HUES64 (cell line): ENCODE data around the gene JUP.

Source experiments
- H3K27ac ChIP-seq: 2 replicates; pipeline ENCODE4 v1.7.0; 2013; ENCODE audit warnings: low read depth, low read length, inconsistent platforms
- H3K27me3 ChIP-seq: 2 replicates; pipeline ENCODE4 v1.6.1; 2013; ENCODE audit warnings: mild to moderate bottlenecking, low read length; ENCODE audit not compliant: insufficient read depth
- H3K36me3 ChIP-seq: 2 replicates; pipeline ENCODE4 v1.6.1; 2013; ENCODE audit warnings: mild to moderate bottlenecking, low read length; ENCODE audit not compliant: insufficient read depth
- H3K4me1 ChIP-seq: 2 replicates; pipeline ENCODE4 v1.6.1; 2013; ENCODE audit warnings: mild to moderate bottlenecking, low read length, moderate library complexity; ENCODE audit not compliant: insufficient read depth
- H3K4me3 ChIP-seq: 2 replicates; pipeline ENCODE4 v1.5.1; 2013; ENCODE audit warnings: mild to moderate bottlenecking, low read length, moderate library complexity
- H3K9ac ChIP-seq: 2 replicates; pipeline ENCODE4 v1.6.1; 2013; ENCODE audit warnings: mild to moderate bottlenecking, low read depth, low read length
- H3K9me3 ChIP-seq: 2 replicates; pipeline ENCODE4 v1.6.1; 2013; ENCODE audit warnings: low read depth, low read length; ENCODE audit not compliant: insufficient read depth
- WGBS: fragments of 150-250, 120-280 bp; methylation state at CpG from one replicate; pipeline ENCODE4 v1.1.7; 2013; ENCODE audit warnings: missing lambda C conversion rate; 5-methylcytosine and 5-hydroxymethylcytosine counted together

The JUP gene

GRCh38 chr17:41730479-41730878 is 56.0 kb downstream of the JUP start:
- H3K9ac ChIP-seq: no peak overlapping the region
- WGBS: 52% methylated on average over 4 of the region's 4 CpGs
- no peaks in the 10 kb centered on the region for H3K4me1 ChIP-seq
- H3K27me3 ChIP-seq: peaks cover 46% of the 10 kb centered on the region
- H3K4me3 ChIP-seq: no peak overlapping the region
- no peaks in the 10 kb centered on the region for H3K9me3 ChIP-seq
- no peak overlapping the region for H3K27ac ChIP-seq
- H3K36me3 ChIP-seq: no peaks in the 10 kb centered on the region

- Histone ChIP-seq H3K9me3 (no peaks in the 10 kb centered on the region), H3K9ac (no peak overlapping the region), H3K27ac (no peak overlapping the region), H3K4me1 (no peaks in the 10 kb centered on the region), H3K4me3 (no peak overlapping the region), H3K36me3 (no peaks in the 10 kb centered on the region), H3K27me3 (peaks cover 21% of the 10 kb centered on the region)
- 74% methylated on average over 12 of the region's 12 CpGs for WGBS
These were observed 58.5 kb downstream of the JUP start for GRCh38 chr17:41728056-41728455.

- Histone ChIP-seq H3K36me3 (no peaks in the 10 kb centered on the region), H3K9ac (no peak overlapping the region), H3K4me3 (no peak overlapping the region), H3K27me3 (no peaks in the 10 kb centered on the region; the same call in 1 of the 2 replicates), H3K9me3 (no peaks in the 10 kb centered on the region), H3K4me1 (no peaks in the 10 kb centered on the region), H3K27ac (no peak overlapping the region)
- WGBS: 88% methylated on average over 5 of the region's 5 CpGs
These were observed 61.4 kb downstream of the JUP start for GRCh38 chr17:41725134-41725533.

GRCh38 chr17:41724476-41725050 is 61.9 kb downstream of the JUP start:
- Histone ChIP-seq H3K27ac (no peak overlapping the region), H3K9ac (no peak overlapping the region), H3K4me1 (no peaks in the 10 kb centered on the region), H3K9me3 (no peaks in the 10 kb centered on the region), H3K27me3 (no peaks in the 10 kb centered on the region; the same call in 1 of the 2 replicates), H3K4me3 (no peak overlapping the region), H3K36me3 (no peaks in the 10 kb centered on the region)
- 89% methylated on average over 16 of the region's 17 CpGs for WGBS

GRCh38 chr17:41723801-41724475 is 62.6 kb downstream of the JUP start:
- H3K4me3 ChIP-seq: no peak overlapping the region
- H3K36me3 ChIP-seq: no peaks in the 10 kb centered on the region
- no peak overlapping the region for H3K27ac ChIP-seq
- 79% methylated on average over 11 of the region's 12 CpGs for WGBS
- no peaks in the 10 kb centered on the region for H3K4me1 ChIP-seq
- H3K9me3 ChIP-seq: no peaks in the 10 kb centered on the region
- no peaks in the 10 kb centered on the region; the same call in 1 of the 2 replicates for H3K27me3 ChIP-seq
- no peak overlapping the region for H3K9ac ChIP-seq

GRCh38 chr17:41722231-41722630 is 64.3 kb downstream of the JUP start:
- H3K9ac ChIP-seq: no peak overlapping the region
- 94% methylated on average over 7 of the region's 7 CpGs for WGBS
- H3K4me3 ChIP-seq: no peak overlapping the region
- no peaks in the 10 kb centered on the region for H3K9me3 ChIP-seq
- H3K4me1 ChIP-seq: peaks cover 4% of the 10 kb centered on the region; the same call in 1 of the 2 replicates
- H3K36me3 ChIP-seq: no peaks in the 10 kb centered on the region
- no peak overlapping the region for H3K27ac ChIP-seq
- H3K27me3 ChIP-seq: no peaks in the 10 kb centered on the region; the same call in 1 of the 2 replicates

GRCh38 chr17:41718287-41718645 is 68.2 kb downstream of the JUP start:
- Histone ChIP-seq H3K4me3 (no peak overlapping the region), H3K27me3 (peaks cover 4% of the 10 kb centered on the region), H3K9ac (no peak overlapping the region), H3K36me3 (no peaks in the 10 kb centered on the region), H3K9me3 (no peaks in the 10 kb centered on the region), H3K4me1 (peaks cover 4% of the 10 kb centered on the region; the same call in 1 of the 2 replicates), H3K27ac (no peak overlapping the region)
- 84% methylated on average over 5 of the region's 5 CpGs for WGBS

- Histone ChIP-seq H3K9ac (no peak overlapping the region), H3K36me3 (no peaks in the 10 kb centered on the region), H3K4me3 (no peak overlapping the region), H3K4me1 (peaks cover 4% of the 10 kb centered on the region; the same call in 1 of the 2 replicates), H3K27ac (no peak overlapping the region), H3K9me3 (no peaks in the 10 kb centered on the region), H3K27me3 (peaks cover 5% of the 10 kb centered on the region)
- WGBS: 80% methylated on average over 12 of the region's 15 CpGs
These were observed 68.9 kb downstream of the JUP start for GRCh38 chr17:41717408-41718286.

- Histone ChIP-seq H3K27me3 (peaks cover 61% of the 10 kb centered on the region), H3K9ac (no peak within 1 kb of the TSS), H3K4me3 (no peak within 1 kb of the TSS), H3K27ac (no peak within 1 kb of the TSS), H3K4me1 (no peaks in the 10 kb centered on the region), H3K9me3 (no peaks in the 10 kb centered on the region), H3K36me3 (no peaks in the 10 kb centered on the region)
- WGBS: 88% methylated on average over 12 of the region's 12 CpGs
These were observed 74.7 kb downstream of the JUP start, which contains the start of gene GAST for GRCh38 chr17:41711669-41712400. Gene GAST, plus strand, starts transcription at chr17:41712331. Its CDS starts 3,106 bp downstream, at chr17:41715437.

GRCh38 chr17:41710472-41711090 is 75.9 kb downstream of the JUP start:
- H3K27ac ChIP-seq: no peak overlapping the region
- peaks cover 73% of the 10 kb centered on the region for H3K27me3 ChIP-seq
- no peak overlapping the region for H3K9ac ChIP-seq
- no peaks in the 10 kb centered on the region for H3K9me3 ChIP-seq
- 79% methylated on average over 8 of the region's 8 CpGs for WGBS
- no peaks in the 10 kb centered on the region for H3K36me3 ChIP-seq
- H3K4me3 ChIP-seq: no peak overlapping the region
- peaks cover 4% of the 10 kb centered on the region; the same call in 1 of the 2 replicates for H3K4me1 ChIP-seq
